B cell (primary cell): ENCODE results near the gene PALLD. TPM values are rescaled to one million over a fixed set of nuclear protein-coding genes. Genes with fewer than 3 reads are reported as not detected.
"Not testable (repeated sequence)": the region's sequence is repeated elsewhere in the genome, so short reads cannot be mapped to it uniquely, and the experiment has no call there.

ENCODE experiments used
- ATAC-seq: fragments of 200-7000 bp; cut with Tn5 transposase; one replicate; pipeline ENCODE4 v1.10.0; 2021; ENCODE audit warnings: low read depth, mild to moderate bottlenecking, moderate number of reproducible peaks, moderate library complexity
- CTCF ChIA-PET: fragments of 350-600 bp; sonication (Branson Sonifier 250); formaldehyde crosslinking; loops from one replicate; lab custom pipeline; 2021; ENCODE audit warnings: antibody characterized with exemption, inconsistent platforms; lab: Charles Lee
- POLR2A ChIA-PET: fragments of 350-600 bp; sonication (Branson Sonifier 250); formaldehyde crosslinking; loops from one replicate; lab custom pipeline; 2021; ENCODE audit warnings: antibody characterized with exemption; lab: Charles Lee
- DNase-seq: peaks from one replicate; pipeline ENCODE4 v3.0.0; 2013
- H2AFZ ChIP-seq: 2 replicates; pipeline ENCODE4 v1.6.1; 2012; ENCODE audit warnings: mild to moderate bottlenecking, low read depth, low read length; ENCODE audit not compliant: insufficient read depth, poor library complexity, severe bottlenecking
- H3K27ac ChIP-seq, 2 donors: 1 replicate in 1 of 2; 2 replicates in 1 of 2; pipeline ENCODE4 v1.5.1; 2012 to 2013; ENCODE audit warnings: low read length in 2 of 2, mild to moderate bottlenecking in 2 of 2, moderate library complexity in 1 of 2
- H3K27me3 ChIP-seq, 4 experiments: fragments of 200-600 bp in 1 of 4; sonication (generic) in 1 of 4; replicated peaks in 1 of 4; 1 replicate in 2 of 4; 2 replicates in 2 of 4; pipeline versions ENCODE4 v1.6.1 to v1.7.0; 2013 to 2016; ENCODE audit warnings: low read length in 3 of 4, mild to moderate bottlenecking in 2 of 4, mixed read lengths in 1 of 4, moderate library complexity in 1 of 4; ENCODE audit not compliant: insufficient read depth in 4 of 4, control insufficient read depth in 3 of 4; ENCODE audit errors: control extremely low read depth in 1 of 4
- H3K36me3 ChIP-seq, 2 experiments: replicated peaks in 1 of 2; 1 replicate in 1 of 2; 2 replicates in 1 of 2; pipeline versions ENCODE4 v1.6.1 to v1.7.1; 2013; ENCODE audit warnings: low read length in 1 of 2; ENCODE audit not compliant: insufficient read depth in 2 of 2, control insufficient read depth in 1 of 2; ENCODE audit errors: control extremely low read depth in 1 of 2, extremely low read depth in 1 of 2
- H3K4me1 ChIP-seq, 2 donors: fragments of 200-600 bp in 1 of 2; sonication (generic) in 1 of 2; 1 replicate in 1 of 2; 2 replicates in 1 of 2; pipeline versions ENCODE4 v1.5.1 to v1.6.1; 2013 to 2017; ENCODE audit warnings: low read length in 2 of 2; ENCODE audit not compliant: control insufficient read depth in 2 of 2, insufficient read depth in 2 of 2
- H3K4me2 ChIP-seq: replicated peaks from 2 replicates; pipeline ENCODE3; 2012; ENCODE audit warnings: mild to moderate bottlenecking, low read depth, low read length; ENCODE audit not compliant: poor library complexity, severe bottlenecking
- H3K4me3 ChIP-seq, 5 experiments: fragments of 200-600 bp in 1 of 5; sonication (generic) in 1 of 5; 1 replicate in 3 of 5; 2 replicates in 2 of 5; pipeline versions ENCODE4 v1.5.1 to v1.7.0; 2011 to 2016; ENCODE audit warnings: low read length in 4 of 5, mild to moderate bottlenecking in 4 of 5, low read depth in 2 of 5, control low read depth in 1 of 5, moderate library complexity in 1 of 5; ENCODE audit not compliant: insufficient read depth in 1 of 5; ENCODE audit errors: control extremely low read depth in 1 of 5, extremely low read depth in 1 of 5
- H3K79me2 ChIP-seq: fragments of 200-600 bp; sonication (generic); one replicate; pipeline ENCODE4 v1.6.0; 2016; ENCODE audit warnings: low read length; ENCODE audit not compliant: control insufficient read depth, insufficient read depth
- H3K9ac ChIP-seq: fragments of 200-600 bp; sonication (generic); 2 replicates; pipeline ENCODE4 v1.6.1; 2017; ENCODE audit warnings: mild to moderate bottlenecking, low read length, moderate library complexity
- H3K9me3 ChIP-seq, 3 donors: one replicate each; pipeline versions ENCODE4 v1.6.1 to v1.7.1; 2013; ENCODE audit warnings: low read length in 2 of 3; ENCODE audit not compliant: control insufficient read depth in 2 of 3, insufficient read depth in 1 of 3; ENCODE audit errors: control extremely low read depth in 1 of 3
- H4K20me1 ChIP-seq: 2 replicates; pipeline ENCODE4 v1.6.0; 2012; ENCODE audit warnings: mild to moderate bottlenecking, low read length; ENCODE audit not compliant: insufficient read depth, control insufficient read depth, poor library complexity, severe bottlenecking
- H3K27ac Mint-ChIP-seq: one replicate; pipeline ENCODE4 v1.8.0; 2021; ENCODE audit warnings: mixed read lengths
- H3K27me3 Mint-ChIP-seq: one replicate; pipeline ENCODE4 v1.8.0; 2021; ENCODE audit warnings: mixed read lengths
- H3K4me1 Mint-ChIP-seq: one replicate; pipeline ENCODE4 v1.8.0; 2021; ENCODE audit warnings: mixed read lengths
- H3K4me3 Mint-ChIP-seq: one replicate; pipeline ENCODE4 v1.8.0; 2021; ENCODE audit warnings: mixed read lengths
- H3K9me3 Mint-ChIP-seq: one replicate; pipeline ENCODE4 v1.8.0; 2022; ENCODE audit warnings: mixed read lengths; ENCODE audit not compliant: insufficient read depth
- EZH2 ChIP-seq: IDR thresholded peaks from 2 replicates; pipeline ENCODE4 v1.6.1; 2012; ENCODE audit warnings: borderline replicate concordance, low read depth, mild to moderate bottlenecking, moderate library complexity, low read length; ENCODE audit not compliant: insufficient read depth, poor library complexity, severe bottlenecking
- whole genome bisulfite sequencing: methylation state at CpG from one replicate; pipeline ENCODE4 v1.1.5; 2013; ENCODE audit warnings: missing lambda C conversion rate; ENCODE audit not compliant: insufficient coverage; 5-methylcytosine and 5-hydroxymethylcytosine counted together
- intact Hi-C: fragments of 100-400 bp; cut with micrococcal nuclease; formaldehyde crosslinking; loops from one replicate; pipeline ENCODE4 v1.10.0; 2022
- polyA plus RNA-seq: library from polyadenylated mRNA; depleted of rRNA; stranded (reverse); fragments of >200 nt; gene quantifications from 2 replicates; pipeline ENCODE4 v1.2.3, GENCODE V29; 2012
- total RNA-seq, 2 donors: library from RNA; stranded (reverse); fragments of 120-200 nt in 1 of 2; gene quantifications; 1 replicate in 1 of 2; 2 replicates in 1 of 2; pipeline versions ENCODE4 v1.2.3 to v1.2.4, GENCODE V29; 2013 to 2022
- TF ChIP-seq, protein P1 (sequence below): fragments of 200-600 bp; IDR thresholded peaks from one replicate; pipeline ENCODE4 v1.8.0; 2022; ENCODE audit warnings: antibody characterized with exemption, mild to moderate bottlenecking

Gene PALLD
- total and polyA plus RNA-seq, 2 donors (not counting 1 experiment from before 2014, with no cell fraction given): 0.63 to 0.71 TPM

DNA sequence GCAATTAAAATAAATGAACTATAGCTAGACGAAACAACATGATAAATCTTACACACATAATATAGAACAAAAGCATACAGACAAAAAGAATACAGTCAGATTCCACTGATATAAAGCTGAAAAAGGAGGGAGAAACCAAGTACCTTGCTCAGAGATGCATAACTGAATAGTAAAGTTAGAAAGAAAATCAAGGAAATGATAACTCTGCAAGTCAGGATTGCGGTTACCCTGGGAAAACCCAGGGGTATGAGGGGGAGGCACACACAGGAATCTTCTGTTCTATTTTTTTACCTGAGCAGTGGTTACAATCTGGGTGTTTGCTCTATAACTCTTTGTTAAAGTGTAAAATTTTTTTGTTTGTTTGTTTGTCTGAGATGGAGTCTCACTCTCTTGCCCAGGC, 304.1 kb downstream of the PALLD start:
- CTCF ChIA-PET: no interaction called here
- no peaks in the 10 kb centered on the region for H3K4me1 Mint-ChIP-seq

DNA sequence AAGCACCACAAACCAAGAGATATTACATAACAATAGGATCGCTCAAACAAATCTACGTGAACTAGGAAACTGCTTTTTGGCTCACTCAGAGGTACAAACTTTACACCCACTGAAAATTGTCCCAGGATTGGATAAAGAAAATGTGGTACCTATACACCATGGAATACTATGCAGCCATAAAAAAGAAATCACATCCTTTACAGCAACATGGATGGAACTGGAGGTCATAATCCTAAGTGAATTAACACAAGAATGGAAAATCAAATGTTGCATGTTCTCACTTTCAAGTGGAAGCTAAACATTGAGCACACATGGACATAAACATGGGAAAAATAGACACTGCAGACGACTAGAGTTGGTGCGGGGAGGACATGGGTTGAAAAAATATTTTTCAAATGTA, 305.4 kb downstream of the PALLD start:
- ATAC-seq (no peak), DNase-seq (no peak)
- Histone ChIP-seq H3K4me3 (no peak overlapping the region), H3K36me3 (no peaks in the 10 kb centered on the region), H3K27me3 (no peaks in the 10 kb centered on the region), H3K4me1 (no peaks in the 10 kb centered on the region), H3K79me2 (no peaks in the 10 kb centered on the region), H3K27ac (no peak overlapping the region), H4K20me1 (no peaks in the 10 kb centered on the region), H3K9ac (no peak overlapping the region), H3K4me2 (no peak overlapping the region), H3K9me3 (no peaks in the 10 kb centered on the region), H2AFZ (no peak overlapping the region)
- no peak for TF ChIP-seq EZH2
- TF ChIP-seq, protein P1, sequence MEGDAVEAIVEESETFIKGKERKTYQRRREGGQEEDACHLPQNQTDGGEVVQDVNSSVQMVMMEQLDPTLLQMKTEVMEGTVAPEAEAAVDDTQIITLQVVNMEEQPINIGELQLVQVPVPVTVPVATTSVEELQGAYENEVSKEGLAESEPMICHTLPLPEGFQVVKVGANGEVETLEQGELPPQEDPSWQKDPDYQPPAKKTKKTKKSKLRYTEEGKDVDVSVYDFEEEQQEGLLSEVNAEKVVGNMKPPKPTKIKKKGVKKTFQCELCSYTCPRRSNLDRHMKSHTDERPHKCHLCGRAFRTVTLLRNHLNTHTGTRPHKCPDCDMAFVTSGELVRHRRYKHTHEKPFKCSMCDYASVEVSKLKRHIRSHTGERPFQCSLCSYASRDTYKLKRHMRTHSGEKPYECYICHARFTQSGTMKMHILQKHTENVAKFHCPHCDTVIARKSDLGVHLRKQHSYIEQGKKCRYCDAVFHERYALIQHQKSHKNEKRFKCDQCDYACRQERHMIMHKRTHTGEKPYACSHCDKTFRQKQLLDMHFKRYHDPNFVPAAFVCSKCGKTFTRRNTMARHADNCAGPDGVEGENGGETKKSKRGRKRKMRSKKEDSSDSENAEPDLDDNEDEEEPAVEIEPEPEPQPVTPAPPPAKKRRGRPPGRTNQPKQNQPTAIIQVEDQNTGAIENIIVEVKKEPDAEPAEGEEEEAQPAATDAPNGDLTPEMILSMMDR: no peak
- Mint-ChIP-seq H3K27me3 (peaks cover 10% of the 10 kb centered on the region), H3K4me1 (no peaks in the 10 kb centered on the region), H3K9me3 (peaks cover 4% of the 10 kb centered on the region), H3K27ac (no peak overlapping the region), H3K4me3 (no peak overlapping the region)
- CTCF ChIA-PET: no interaction called here
- POLR2A ChIA-PET: no interaction called here
- intact Hi-C loops: no loop called here
- WGBS: no CpG with 5 or more reads among the region's 4 CpGs

More for the DNA sequence above, 304.1 kb downstream of the PALLD start:
- Histone ChIP-seq H4K20me1 (no peaks in the 10 kb centered on the region), H3K36me3 (no peaks in the 10 kb centered on the region), H3K4me2 (no peak overlapping the region), H3K27ac (no peak overlapping the region), H3K9ac (no peak overlapping the region), H3K4me1 (no peaks in the 10 kb centered on the region), H3K79me2 (no peaks in the 10 kb centered on the region), H3K4me3 (no peak overlapping the region), H3K9me3 (no peaks in the 10 kb centered on the region), H3K27me3 (no peaks in the 10 kb centered on the region), H2AFZ (no peak overlapping the region)
- peaks cover 10% of the 10 kb centered on the region for H3K27me3 Mint-ChIP-seq
- H3K9me3 Mint-ChIP-seq: peaks cover 4% of the 10 kb centered on the region
- WGBS: 71% methylated on average over 1 of the region's 2 CpGs
- no peak for TF ChIP-seq EZH2
- TF ChIP-seq, protein P1: no peak
- H3K27ac Mint-ChIP-seq: no peak overlapping the region
- no peak for DNase-seq
- no peak overlapping the region for H3K4me3 Mint-ChIP-seq
- POLR2A ChIA-PET: no interaction called here
- intact Hi-C loops: no loop called here
- no peak for ATAC-seq

DNA sequence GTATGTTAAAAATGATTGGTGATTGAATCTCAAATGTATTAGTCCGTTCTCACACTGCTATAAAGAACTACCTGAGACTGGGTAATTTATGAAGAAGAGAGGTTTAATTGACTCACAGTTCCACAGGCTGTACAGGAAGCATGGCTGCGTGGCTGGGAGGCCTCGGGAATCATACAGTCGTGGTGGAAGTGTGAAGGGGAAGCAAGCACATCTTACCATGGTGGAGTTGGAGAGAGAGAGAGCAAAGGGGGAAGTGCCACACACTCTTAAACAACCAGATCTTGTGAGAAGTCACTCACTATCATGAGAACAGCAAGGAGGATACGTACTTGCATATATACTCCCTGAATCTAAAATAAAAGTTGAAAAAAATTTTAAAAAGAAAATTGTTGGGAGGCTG, 306.2 kb downstream of the PALLD start:
- H3K9me3 ChIP-seq, H3K36me3 ChIP-seq, H3K9me3 Mint-ChIP-seq, intact Hi-C loops, H3K79me2 ChIP-seq, DNase-seq, H3K4me1 Mint-ChIP-seq, POLR2A ChIA-PET, H3K4me3 Mint-ChIP-seq, H3K9ac ChIP-seq, H3K4me2 ChIP-seq, ATAC-seq, H3K27ac Mint-ChIP-seq, H4K20me1 ChIP-seq, CTCF ChIA-PET, H2AFZ ChIP-seq, H3K27me3 ChIP-seq, H3K27ac ChIP-seq, H3K4me1 ChIP-seq, H3K4me3 ChIP-seq: not testable (repeated sequence)
- peaks cover 10% of the 10 kb centered on the region for H3K27me3 Mint-ChIP-seq
- WGBS: no CpG with 5 or more reads among the region's 5 CpGs
